ENCODE results near the gene SYCP3.

The SYCP3 gene

DNA sequence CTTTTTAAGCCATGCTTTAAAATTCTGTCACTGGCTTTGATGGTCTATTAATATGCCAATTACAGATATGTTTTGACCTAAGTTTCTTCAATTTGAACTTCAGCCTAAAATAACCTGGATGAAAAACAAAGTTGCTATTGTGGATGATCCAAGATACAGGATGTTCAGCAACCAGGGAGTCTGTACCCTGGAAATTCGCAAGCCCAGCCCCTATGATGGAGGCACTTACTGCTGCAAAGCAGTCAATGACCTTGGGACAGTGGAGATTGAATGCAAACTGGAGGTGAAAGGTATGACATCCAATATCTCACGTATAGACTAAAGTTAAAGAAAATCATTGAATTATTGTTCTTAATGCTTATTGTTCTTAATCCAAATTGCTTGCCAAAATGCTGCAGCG, 59.0 kb downstream of the SYCP3 start:
- DNase-seq (ENCODE audit: low spot score): no peak

Data from CD4-positive, alpha-beta T cell treated with Interleukin-6 at 100 ng/mL for 8 hours (primary cell).